ENCODE results near the gene CACNA2D4. TPM values are rescaled to one million over a fixed set of nuclear protein-coding genes. Genes with fewer than 3 reads are reported as not detected.

CACNA2D4 gene
- total RNA-seq, 4 donors from 2014 or later = 1.5 to 2.6 (median 2.0) TPM

DNA sequence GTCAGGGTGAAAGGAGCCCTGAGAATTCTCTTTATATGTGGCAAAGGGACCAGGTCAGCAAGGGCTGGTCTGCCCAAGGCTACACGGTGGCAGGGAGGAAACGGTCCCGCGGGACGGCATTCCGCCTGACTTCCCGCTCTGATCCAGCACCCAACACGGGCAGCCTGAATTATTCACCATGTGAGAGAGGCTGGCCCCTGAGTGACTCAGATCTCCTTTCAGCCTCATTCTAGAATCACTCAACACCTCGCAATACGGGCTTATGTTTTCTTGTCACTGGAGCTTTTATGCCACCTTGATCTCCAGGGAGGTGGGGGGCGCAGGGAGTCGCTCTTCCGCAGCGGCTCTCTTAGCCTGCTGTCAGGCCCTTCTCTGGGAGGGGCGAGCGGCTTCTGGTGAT, 89.6 kb downstream of the CACNA2D4 start:
- TF ChIP-seq, protein P1, sequence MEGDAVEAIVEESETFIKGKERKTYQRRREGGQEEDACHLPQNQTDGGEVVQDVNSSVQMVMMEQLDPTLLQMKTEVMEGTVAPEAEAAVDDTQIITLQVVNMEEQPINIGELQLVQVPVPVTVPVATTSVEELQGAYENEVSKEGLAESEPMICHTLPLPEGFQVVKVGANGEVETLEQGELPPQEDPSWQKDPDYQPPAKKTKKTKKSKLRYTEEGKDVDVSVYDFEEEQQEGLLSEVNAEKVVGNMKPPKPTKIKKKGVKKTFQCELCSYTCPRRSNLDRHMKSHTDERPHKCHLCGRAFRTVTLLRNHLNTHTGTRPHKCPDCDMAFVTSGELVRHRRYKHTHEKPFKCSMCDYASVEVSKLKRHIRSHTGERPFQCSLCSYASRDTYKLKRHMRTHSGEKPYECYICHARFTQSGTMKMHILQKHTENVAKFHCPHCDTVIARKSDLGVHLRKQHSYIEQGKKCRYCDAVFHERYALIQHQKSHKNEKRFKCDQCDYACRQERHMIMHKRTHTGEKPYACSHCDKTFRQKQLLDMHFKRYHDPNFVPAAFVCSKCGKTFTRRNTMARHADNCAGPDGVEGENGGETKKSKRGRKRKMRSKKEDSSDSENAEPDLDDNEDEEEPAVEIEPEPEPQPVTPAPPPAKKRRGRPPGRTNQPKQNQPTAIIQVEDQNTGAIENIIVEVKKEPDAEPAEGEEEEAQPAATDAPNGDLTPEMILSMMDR (IDR thresholded peaks at IDR 0.05) = no peak
- H3K9me3 ChIP-seq = no peaks in the 10 kb centered on the region
- no peak for DNase-seq
- peaks cover 4 to 9% of the 10 kb centered on the region in 2 donors for H3K4me1 ChIP-seq
- intact Hi-C loops (cut with DNase I) = no loop called here
- 70 to 85% methylated on average over 16 of the region's 16 CpGs for WGBS, 2 donors
- no peaks in the 10 kb centered on the region for H3K27me3 ChIP-seq
- H3K4me3 ChIP-seq (replicated peaks in 1 of 3) = no peak overlapping the region
- H3K27ac ChIP-seq = no peak overlapping the region
- H3K36me3 ChIP-seq = no peaks in the 10 kb centered on the region

DNA sequence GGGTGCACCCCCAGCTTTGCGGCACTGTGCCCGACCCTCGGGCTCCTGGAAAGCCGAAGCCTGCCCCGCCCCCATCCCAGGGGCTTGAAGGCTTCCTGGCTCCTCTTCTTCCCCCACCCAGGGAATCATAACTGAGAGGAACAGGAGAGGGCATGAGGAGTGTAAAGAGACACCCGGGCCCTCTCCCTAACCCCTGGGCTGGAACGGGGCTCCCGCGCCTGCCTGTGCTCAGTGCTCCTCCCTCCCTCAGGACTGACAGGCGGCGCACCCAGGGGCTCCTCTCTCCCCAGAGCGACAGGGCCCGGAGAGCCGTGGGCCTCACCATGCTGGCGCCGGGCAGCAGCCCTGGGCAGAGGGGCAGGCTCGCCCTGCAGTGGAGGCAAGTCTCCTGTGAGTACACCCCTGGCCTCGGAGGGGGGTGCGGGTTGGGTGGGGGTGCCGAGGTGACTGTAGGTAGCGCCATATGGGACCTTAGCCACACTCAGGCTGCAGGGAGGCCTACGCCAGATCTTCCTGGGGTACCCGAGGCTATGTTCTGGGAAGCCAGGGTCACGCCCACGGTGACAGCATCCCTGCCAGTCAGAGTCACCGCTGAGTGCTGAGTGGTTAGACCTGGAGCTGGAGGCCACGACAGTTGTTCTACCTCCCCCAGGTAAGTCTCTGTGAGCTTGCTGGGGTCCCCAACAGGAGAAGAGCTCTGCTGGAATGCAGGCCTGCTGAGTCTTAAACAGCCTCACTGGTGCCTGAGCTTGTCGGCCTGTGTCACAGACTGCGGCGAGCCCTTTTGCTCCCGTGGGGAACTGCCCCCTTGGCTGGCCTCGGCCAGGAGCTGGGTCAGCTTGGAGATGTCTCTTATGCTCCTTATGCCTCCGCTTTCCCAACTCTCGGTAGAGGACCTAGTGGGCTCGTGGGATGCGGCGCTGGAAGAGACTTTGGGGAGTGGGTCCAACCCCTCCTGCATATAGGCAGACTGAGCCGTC, 90.3 kb downstream of the CACNA2D4 start:
- Histone ChIP-seq H3K4me1 (peaks cover 4 to 9% of the 10 kb centered on the region in 2 donors), H3K4me3 (replicated peaks in 1 of 3) (no peak overlapping the region), H3K9me3 (no peaks in the 10 kb centered on the region), H3K27ac (no peak overlapping the region), H3K36me3 (no peaks in the 10 kb centered on the region), H3K27me3 (no peaks in the 10 kb centered on the region)
- no peak for DNase-seq
- TF ChIP-seq, protein P1 (IDR thresholded peaks at IDR 0.05) = no peak
- no peak for TF ChIP-seq POLR2A (IDR thresholded peaks at IDR 0.05)
- WGBS, 2 donors = 88% methylated on average over 24 to 30 of the region's 38 CpGs
- intact Hi-C loops (cut with DNase I) = no loop called here

DNA sequence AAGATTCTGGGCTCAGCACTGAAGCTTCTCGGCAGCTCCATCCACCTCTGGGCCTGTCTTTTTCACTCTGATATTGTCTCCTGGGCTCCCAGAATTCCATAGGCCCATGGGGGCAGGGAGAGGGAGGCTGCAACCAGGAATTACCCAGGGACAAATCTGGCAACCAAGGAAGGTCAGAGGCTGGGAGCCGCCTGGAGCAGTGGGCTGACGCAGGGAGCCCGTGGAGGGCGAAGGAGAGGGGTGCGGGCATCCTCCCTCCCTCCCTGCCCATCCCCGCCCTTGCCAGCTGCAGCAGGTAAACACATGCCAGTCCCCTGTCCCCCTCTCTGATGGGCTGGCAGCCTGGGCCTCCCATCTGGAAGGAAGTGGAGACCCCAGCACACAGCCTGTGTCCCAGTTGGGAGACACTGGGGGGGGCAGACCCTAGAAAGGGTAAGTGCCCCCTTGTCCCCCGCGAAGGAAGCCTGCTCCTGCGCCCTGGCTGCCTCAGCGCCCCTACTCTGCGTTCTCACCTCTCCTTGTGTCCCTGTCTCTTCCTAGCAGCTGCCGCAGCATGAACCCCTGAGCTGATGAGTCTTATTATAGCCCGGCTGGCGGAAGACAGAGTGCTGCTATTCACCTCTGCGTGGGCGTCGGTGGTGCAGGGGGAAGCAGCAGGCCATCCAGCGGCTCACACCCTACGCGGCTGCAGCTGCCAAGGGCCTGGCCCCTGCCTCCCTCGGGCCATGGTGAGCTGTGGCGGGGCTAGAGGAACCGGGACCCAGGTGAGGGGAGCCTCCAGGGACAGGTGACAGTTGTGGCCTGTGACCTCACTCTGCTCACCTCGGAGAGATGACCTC, 91.4 kb downstream of the CACNA2D4 start:
- H3K27me3 ChIP-seq = no peaks in the 10 kb centered on the region
- H3K4me3 ChIP-seq (replicated peaks in 1 of 3) = no peak overlapping the region
- peaks cover 4 to 9% of the 10 kb centered on the region in 2 donors for H3K4me1 ChIP-seq
- no peaks in the 10 kb centered on the region for H3K36me3 ChIP-seq
- TF ChIP-seq, protein P1 (IDR thresholded peaks at IDR 0.05) = no peak
- no peak for TF ChIP-seq POLR2A (IDR thresholded peaks at IDR 0.05)
- intact Hi-C loops (cut with DNase I) = no loop called here
- H3K27ac ChIP-seq = no peak overlapping the region
- WGBS, 2 donors = 77 to 82% methylated on average over 20 to 21 of the region's 25 CpGs
- DNase-seq = no peak
- H3K9me3 ChIP-seq = no peaks in the 10 kb centered on the region

DNA sequence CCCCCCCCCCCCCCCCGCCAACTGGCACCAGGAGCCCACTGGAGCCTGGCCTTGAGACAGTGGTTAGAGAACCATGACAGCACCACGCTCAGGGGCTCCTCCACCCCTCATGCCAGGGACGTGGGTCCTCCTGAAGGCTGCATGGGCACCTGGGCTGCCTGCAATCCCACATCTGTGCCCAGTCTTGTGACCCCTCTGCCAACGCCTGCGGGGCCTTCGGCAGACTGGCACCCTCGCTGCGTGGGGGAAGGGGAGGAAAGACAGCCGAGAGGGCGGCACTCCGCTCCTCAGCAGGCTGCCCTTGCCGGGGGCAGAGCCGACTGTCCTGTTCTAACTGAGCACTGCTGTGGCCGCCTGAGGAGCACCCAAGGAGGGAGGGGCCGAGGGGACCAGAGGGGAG, 92.1 kb downstream of the CACNA2D4 start:
- intact Hi-C loops (cut with DNase I) = no loop called here
- H3K9me3 ChIP-seq = no peaks in the 10 kb centered on the region
- TF ChIP-seq, protein P1 (IDR thresholded peaks at IDR 0.05) = no peak
- TF ChIP-seq POLR2A (IDR thresholded peaks at IDR 0.05) = no peak
- H3K4me3 ChIP-seq (replicated peaks in 1 of 3) = no peak overlapping the region
- H3K27me3 ChIP-seq = no peaks in the 10 kb centered on the region
- H3K27ac ChIP-seq = no peak overlapping the region
- H3K4me1 ChIP-seq = peaks cover 3 to 9% of the 10 kb centered on the region in 2 donors
- no peaks in the 10 kb centered on the region for H3K36me3 ChIP-seq
- 93% methylated on average over 4 of the region's 15 CpGs; no CpG with 5 or more reads in 1 of the 2 donors for WGBS, 2 donors
- no peak for DNase-seq

All from thyroid gland (tissue), 4 donors.